CD4-positive, alpha-beta T cell (primary cell): ENCODE measurements around the gene DIAPH1. TPM values are rescaled to one million over a fixed set of nuclear protein-coding genes. Genes with fewer than 3 reads are reported as not detected.
A peak's percentile ranks its signal among the peaks of the same experiment; 100 is the strongest.

Experiments used
- ATAC-seq: fragments of 200-7000 bp; cut with Tn5 transposase; one replicate; pipeline ENCODE4 v1.10.0; 2022; ENCODE audit warnings: mild to moderate bottlenecking; ENCODE audit not compliant: poor library complexity
- CTCF ChIA-PET: fragments of 350-600 bp; sonication (Branson Sonifier 250); formaldehyde crosslinking; loops from one replicate; lab custom pipeline; 2021; ENCODE audit warnings: antibody characterized with exemption, inconsistent platforms; lab: Charles Lee
- POLR2A ChIA-PET: fragments of 350-600 bp; sonication (Branson Sonifier 250); formaldehyde crosslinking; loops from one replicate; lab custom pipeline; 2021; ENCODE audit warnings: antibody characterized with exemption, inconsistent platforms; lab: Charles Lee
- DNase-seq, 14 experiments: peaks; one replicate each; pipeline ENCODE4 v3.0.0-alpha.2; 2013 to 2020; ENCODE audit warnings: mixed read lengths in 2 of 14
- H3K27ac ChIP-seq, 2 donors: one replicate each; pipeline versions ENCODE4 v1.5.1 to v1.7.0; 2013; ENCODE audit warnings: low read length in 2 of 2, low read depth in 1 of 2, mild to moderate bottlenecking in 1 of 2
- H3K27me3 ChIP-seq, 2 experiments: 1 replicate in 1 of 2; 2 replicates in 1 of 2; pipeline versions ENCODE4 v1.6.1 to v1.7.0; 2013; ENCODE audit warnings: low read length in 2 of 2, control low read depth in 1 of 2, mild to moderate bottlenecking in 1 of 2, moderate library complexity in 1 of 2; ENCODE audit not compliant: insufficient read depth in 2 of 2, control insufficient read depth in 1 of 2
- H3K36me3 ChIP-seq: one replicate; pipeline ENCODE4 v1.6.1; 2013; ENCODE audit warnings: low read length, control low read depth; ENCODE audit not compliant: insufficient read depth
- H3K4me1 ChIP-seq: one replicate; pipeline ENCODE4 v1.6.1; 2013; ENCODE audit warnings: low read length, control low read depth; ENCODE audit not compliant: insufficient read depth
- H3K4me3 ChIP-seq: one replicate; pipeline ENCODE4 v1.5.1; 2013; ENCODE audit warnings: mild to moderate bottlenecking, low read length, moderate library complexity
- H3K9me3 ChIP-seq, 2 experiments: 1 replicate in 1 of 2; 2 replicates in 1 of 2; pipeline versions ENCODE4 v1.6.1 to v1.7.0; 2013; ENCODE audit warnings: low read length in 2 of 2, mild to moderate bottlenecking in 2 of 2, control low read depth in 1 of 2, moderate library complexity in 1 of 2; ENCODE audit not compliant: control insufficient read depth in 1 of 2, insufficient read depth in 1 of 2
- H3K27ac Mint-ChIP-seq: one replicate; pipeline ENCODE4 v1.8.0; 2020; ENCODE audit warnings: mixed read lengths
- H3K27me3 Mint-ChIP-seq: one replicate; pipeline ENCODE4 v1.8.0; 2021; ENCODE audit warnings: mixed read lengths
- H3K36me3 Mint-ChIP-seq: one replicate; pipeline ENCODE4 v1.8.0; 2021; ENCODE audit warnings: low read depth, mixed read lengths
- H3K4me1 Mint-ChIP-seq: one replicate; pipeline ENCODE4 v1.8.0; 2021; ENCODE audit warnings: low read depth, mixed read lengths
- H3K4me3 Mint-ChIP-seq: one replicate; pipeline ENCODE4 v1.8.0; 2020; ENCODE audit warnings: mild to moderate bottlenecking, mixed read lengths
- H3K9me3 Mint-ChIP-seq: one replicate; pipeline ENCODE4 v1.8.0; 2020; ENCODE audit warnings: mixed read lengths
- CTCF ChIP-seq: fragments of 200-600 bp; IDR thresholded peaks from one replicate; pipeline ENCODE4 v1.8.0; 2022; ENCODE audit warnings: antibody characterized with exemption, mild to moderate bottlenecking
- intact Hi-C, 2 experiments: fragments of 100-400 bp; cut with DNase I in 1 of 2; cut with micrococcal nuclease in 1 of 2; formaldehyde crosslinking; loops; one replicate each; pipeline versions ENCODE4 v1.15.1 to v1.9.0; 2023 to 2025; cut with DNase I, micrococcal nuclease
- total RNA-seq, 174 experiments: library from RNA in 2 of 174; stranded (reverse) in 2 of 174; gene quantifications; one replicate each; pipeline ENCODE4 v1.2.3 and lab custom pipeline; 2021 to 2026

The DIAPH1 gene
- total RNA-seq, 2 experiments from 2014 or later: 159 to 161 TPM

DNA sequence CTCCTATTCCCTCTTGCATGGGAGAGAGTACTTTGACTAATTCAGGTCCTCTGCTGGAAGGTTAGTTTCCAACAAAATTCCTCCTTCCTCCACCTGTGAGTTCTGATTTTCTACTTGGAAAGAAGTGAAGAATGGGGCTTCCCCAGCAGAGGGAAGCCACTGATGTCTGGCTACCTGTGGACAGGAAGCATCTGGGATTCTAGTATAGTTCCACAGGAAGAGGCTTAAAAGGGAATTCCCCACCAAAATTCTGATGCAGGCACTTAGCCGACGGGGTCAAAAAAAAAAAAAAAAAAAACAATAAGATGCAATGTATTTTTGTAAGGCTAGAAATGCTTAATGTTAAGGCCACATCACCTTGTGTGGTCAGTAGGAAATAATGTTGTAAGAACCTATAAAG, 96.5 kb downstream of the DIAPH1 start:
- no peaks in the 10 kb centered on the region for H3K27me3 Mint-ChIP-seq
- H3K4me1 Mint-ChIP-seq: peaks cover 12% of the 10 kb centered on the region
- intact Hi-C loops: loop anchor here in 1 of 2 experiments (10.0 kb wide), 1 partner anchor 438 kb away; no protein-coding TSS in a partner anchor
- ChIA-PET CTCF (interaction anchor here (1.1 to 3.1 kb wide), 4 partner anchors 8 to 115 kb away, joined by 3 to 16 read pairs (median 6); partner anchors contain the start of genes PCDHGA10 and PCDHGB6), POLR2A (no interaction called here)
- H3K27me3 ChIP-seq: no peaks in the 10 kb centered on the region
- no peaks in the 10 kb centered on the region for H3K36me3 Mint-ChIP-seq
- no peak for TF ChIP-seq CTCF
- H3K9me3 ChIP-seq: no peaks in the 10 kb centered on the region
- ATAC-seq (no peak), DNase-seq (no peak)
- no peaks in the 10 kb centered on the region for H3K9me3 Mint-ChIP-seq
- no peak overlapping the region for H3K4me3 Mint-ChIP-seq
- peaks cover 100% of the 10 kb centered on the region for H3K36me3 ChIP-seq
- H3K27ac ChIP-seq: no peak overlapping the region
- H3K4me1 ChIP-seq: peaks cover 13% of the 10 kb centered on the region
- no peak overlapping the region for H3K27ac Mint-ChIP-seq
- H3K4me3 ChIP-seq: no peak overlapping the region

- Histone ChIP-seq H3K36me3 (peaks cover 100% of the 10 kb centered on the region), H3K27ac (no peak overlapping the region), H3K27me3 (no peaks in the 10 kb centered on the region), H3K4me3 (no peak overlapping the region), H3K4me1 (peaks cover 13% of the 10 kb centered on the region), H3K9me3 (no peaks in the 10 kb centered on the region)
- ATAC-seq (no peak), DNase-seq (peak in 2 of 14 experiments; percentile 39 to 50)
- Mint-ChIP-seq H3K4me3 (no peak overlapping the region), H3K36me3 (no peaks in the 10 kb centered on the region), H3K9me3 (no peaks in the 10 kb centered on the region), H3K4me1 (peaks cover 12% of the 10 kb centered on the region), H3K27me3 (no peaks in the 10 kb centered on the region), H3K27ac (no peak overlapping the region)
- CTCF ChIA-PET: interaction anchor here (1.0 to 2.8 kb wide), 4 partner anchors 37 to 147 kb away, joined by 3 to 10 read pairs (median 4); partner anchors contain the start of genes PCDHGB6 and PCDHGB7
- POLR2A ChIA-PET: interaction anchor here (1.0 kb wide), 1 partner anchor 9 kb away, joined by 4 read pairs; no protein-coding TSS in a partner anchor
- TF ChIP-seq CTCF: no peak
- intact Hi-C loops: loop anchor here in 1 of 2 experiments (10.0 kb wide), 1 partner anchor 437 kb away; no protein-coding TSS in a partner anchor
Observed at GRCh38 chr5:141521244-141521781, 97.5 kb downstream of the DIAPH1 start.

- Histone ChIP-seq H3K27ac (no peak overlapping the region), H3K27me3 (no peaks in the 10 kb centered on the region), H3K9me3 (no peaks in the 10 kb centered on the region), H3K4me1 (peaks cover 10% of the 10 kb centered on the region), H3K4me3 (no peak overlapping the region), H3K36me3 (peaks cover 100% of the 10 kb centered on the region)
- no peak for DNase-seq
- H3K4me1 Mint-ChIP-seq: peaks cover 7% of the 10 kb centered on the region
- no peaks in the 10 kb centered on the region for H3K36me3 Mint-ChIP-seq
- no peak overlapping the region for H3K27ac Mint-ChIP-seq
- no peaks in the 10 kb centered on the region for H3K27me3 Mint-ChIP-seq
- ATAC-seq: no peak
- intact Hi-C loops: loop anchor here in 1 of 2 experiments (10.0 kb wide), 1 partner anchor 435 kb away; no protein-coding TSS in a partner anchor
- H3K4me3 Mint-ChIP-seq: no peak overlapping the region
- POLR2A ChIA-PET: no interaction called here
- TF ChIP-seq CTCF: no peak
- H3K9me3 Mint-ChIP-seq: no peaks in the 10 kb centered on the region
- CTCF ChIA-PET: interaction anchor here (1.2 kb wide), 1 partner anchor 99 kb away, joined by 4 read pairs; the partner anchor contains the start of gene DIAPH1
Observed at GRCh38 chr5:141519605-141520565, 98.9 kb downstream of the DIAPH1 start.
